PC-3 (cell line): Measurements from ENCODE around the gene ELAC2. TPM values are rescaled to one million over a fixed set of nuclear protein-coding genes. Genes with fewer than 3 reads are reported as not detected.

Experiments used
- ATAC-seq: fragments of 200-7000 bp; cut with Tn5 transposase; 2 replicates; pipeline ENCODE4 v1.9.1; 2020; ENCODE audit warnings: mild to moderate bottlenecking, moderate library complexity
- BruUV-seq: library from RNA; stranded (reverse); fragments of 400-500 nt; replicated peaks from 2 replicates; lab custom pipeline; 2021; lab: Mats Ljungman, UMichigan
- CTCF ChIA-PET: fragments of 300-600 bp; sonication (Branson Sonifier 250); formaldehyde crosslinking; loops from one replicate; lab custom pipeline; 2022; ENCODE audit warnings: antibody characterized with exemption; lab: Charles Lee
- POLR2A ChIA-PET: fragments of 300-600 bp; sonication (Branson Sonifier 250); formaldehyde crosslinking; loops from one replicate; lab custom pipeline; 2022; ENCODE audit warnings: antibody characterized with exemption; ENCODE audit not compliant: unreplicated experiment; lab: Charles Lee
- DNase-seq: peaks from one replicate; pipeline ENCODE4 v3.0.0-alpha.2; 2015
- H2AFZ ChIP-seq: fragments of 300-600 bp; sonication (generic); 2 replicates; pipeline ENCODE4 v1.6.0; 2016; ENCODE audit warnings: antibody characterized with exemption, low read length
- H3F3A ChIP-seq: fragments of 300-600 bp; sonication (generic); one replicate; pipeline ENCODE4 v1.6.0; 2017; ENCODE audit warnings: antibody characterized with exemption, low read length, control low read depth, mild to moderate bottlenecking; ENCODE audit not compliant: unreplicated experiment
- H3K27ac ChIP-seq: fragments of 300-600 bp; sonication (generic); 2 replicates; pipeline ENCODE4 v1.5.1; 2016; ENCODE audit warnings: mild to moderate bottlenecking, low read length
- H3K27me3 ChIP-seq: fragments of 300-600 bp; sonication (generic); 2 replicates; pipeline ENCODE4 v1.6.1; 2016; ENCODE audit warnings: low read length, mixed read lengths
- H3K36me3 ChIP-seq: fragments of 300-600 bp; sonication (generic); 2 replicates; pipeline ENCODE4 v1.6.1; 2016; ENCODE audit warnings: low read depth, mixed run types, low read length, mixed read lengths
- H3K4me1 ChIP-seq: fragments of 300-600 bp; sonication (generic); 2 replicates; pipeline ENCODE4 v1.5.1; 2016; ENCODE audit warnings: low read length; ENCODE audit not compliant: insufficient read depth
- H3K4me2 ChIP-seq: fragments of 300-600 bp; sonication (generic); 2 replicates; pipeline ENCODE4 v1.6.0; 2016; ENCODE audit warnings: low read length
- H3K4me3 ChIP-seq: fragments of 300-600 bp; sonication (generic); 2 replicates; pipeline ENCODE4 v1.5.1; 2016; ENCODE audit warnings: mild to moderate bottlenecking, low read length, mixed read lengths
- H3K79me2 ChIP-seq: fragments of 300-600 bp; sonication (generic); 2 replicates; pipeline ENCODE4 v1.6.1; 2017; ENCODE audit warnings: low read length, mixed read lengths
- H3K9ac ChIP-seq: fragments of 300-600 bp; sonication (generic); 2 replicates; pipeline ENCODE4 v1.6.0; 2016; ENCODE audit warnings: mild to moderate bottlenecking, low read length
- H3K9me2 ChIP-seq: fragments of 300-600 bp; sonication (generic); replicated peaks from 2 replicates; pipeline ENCODE4 v1.6.1; 2016; ENCODE audit warnings: mixed run types, low read length, mixed read lengths
- H3K9me3 ChIP-seq: fragments of 300-600 bp; sonication (generic); 2 replicates; pipeline ENCODE4 v1.6.1; 2016; ENCODE audit warnings: low read length, mixed read lengths
- H4K20me1 ChIP-seq: fragments of 300-600 bp; sonication (generic); 2 replicates; pipeline ENCODE4 v1.6.1; 2016; ENCODE audit warnings: low read length, mixed read lengths
- CTCF ChIP-seq: fragments of 300-600 bp; sonication (generic); conservative IDR thresholded peaks from 2 replicates; pipeline ENCODE4 v1.5.1; 2017; ENCODE audit warnings: antibody characterized with exemption, low read depth, mild to moderate bottlenecking, low read length
- EZH2 ChIP-seq: fragments of 300-600 bp; sonication (generic); IDR thresholded peaks from one replicate; pipeline ENCODE4 v1.6.1; 2017; ENCODE audit warnings: antibody characterized with exemption, mild to moderate bottlenecking, low read length; ENCODE audit not compliant: unreplicated experiment
- EZH2phosphoT487 ChIP-seq: fragments of 300-600 bp; sonication (generic); IDR thresholded peaks from 2 replicates; pipeline ENCODE4 v1.6.1; 2018; ENCODE audit warnings: mild to moderate bottlenecking, antibody characterized with exemption, low read length, borderline replicate concordance
- intact Hi-C: fragments of 100-400 bp; cut with micrococcal nuclease; formaldehyde crosslinking; loops from 2 replicates; pipeline ENCODE4 v1.9.0; 2023
- total RNA-seq: library from RNA; depleted of rRNA; stranded (reverse); fragments of >200 nt; gene quantifications from 2 replicates; pipeline ENCODE4 v1.2.3, GENCODE V29; 2014

Gene ELAC2
- total RNA-seq, 1 experiment from 2014 or later: 270 TPM

GRCh38 chr17:13038931-13039665, 21.3 kb upstream of the ELAC2 start:
- Histone ChIP-seq H3K27me3 (peaks cover 48% of the 10 kb centered on the region), H3K36me3 (no peaks in the 10 kb centered on the region), H3K4me1 (no peaks in the 10 kb centered on the region), H3K4me3 (no peak overlapping the region), H3K9ac (no peak overlapping the region), H2AFZ (no peak overlapping the region), H3F3A (no peaks in the 10 kb centered on the region), H3K4me2 (no peak overlapping the region), H3K79me2 (no peaks in the 10 kb centered on the region), H4K20me1 (no peaks in the 10 kb centered on the region), H3K9me2 (no peaks in the 10 kb centered on the region), H3K9me3 (no peaks in the 10 kb centered on the region), H3K27ac (no peak overlapping the region)
- CTCF ChIA-PET: no interaction called here
- no peak for DNase-seq
- no peak for ATAC-seq
- no TSS peak for BruUV-seq
- TF ChIP-seq EZH2phosphoT487: no peak
- intact Hi-C loops: no loop called here
- POLR2A ChIA-PET: no interaction called here

GRCh38 chr17:13036751-13037150, 18.9 kb upstream of the ELAC2 start:
- H3K4me2 ChIP-seq: no peak overlapping the region
- H3K4me1 ChIP-seq: no peaks in the 10 kb centered on the region
- H3F3A ChIP-seq: no peaks in the 10 kb centered on the region
- POLR2A ChIA-PET: no interaction called here
- intact Hi-C loops: no loop called here
- H3K27me3 ChIP-seq: peaks cover 28% of the 10 kb centered on the region
- ATAC-seq (no peak), DNase-seq (no peak)
- H3K79me2 ChIP-seq: no peaks in the 10 kb centered on the region
- H3K9me2 ChIP-seq: no peaks in the 10 kb centered on the region
- no peaks in the 10 kb centered on the region for H4K20me1 ChIP-seq
- CTCF ChIA-PET: no interaction called here
- H3K36me3 ChIP-seq: no peaks in the 10 kb centered on the region
- BruUV-seq: no TSS peak
- H2AFZ ChIP-seq: no peak overlapping the region
- no peak overlapping the region for H3K4me3 ChIP-seq
- H3K9ac ChIP-seq: no peak overlapping the region
- no peak overlapping the region for H3K27ac ChIP-seq
- H3K9me3 ChIP-seq: no peaks in the 10 kb centered on the region
- TF ChIP-seq EZH2 (no peak), CTCF (no peak), EZH2phosphoT487 (no peak)

- ATAC-seq (no peak), DNase-seq (no peak)
- Histone ChIP-seq H3K4me1 (no peaks in the 10 kb centered on the region), H3K9me3 (no peaks in the 10 kb centered on the region), H3K27me3 (peaks cover 15% of the 10 kb centered on the region), H2AFZ (no peak overlapping the region), H3K27ac (no peak overlapping the region), H3K9me2 (no peaks in the 10 kb centered on the region), H3K4me2 (no peak overlapping the region), H3K79me2 (no peaks in the 10 kb centered on the region), H3F3A (no peaks in the 10 kb centered on the region), H3K4me3 (no peak overlapping the region), H4K20me1 (no peaks in the 10 kb centered on the region), H3K36me3 (no peaks in the 10 kb centered on the region), H3K9ac (no peak overlapping the region)
- POLR2A ChIA-PET: no interaction called here
- intact Hi-C loops: no loop called here
- CTCF ChIA-PET: no interaction called here
- BruUV-seq: no TSS peak
- no peak for TF ChIP-seq CTCF
- TF ChIP-seq EZH2phosphoT487: no peak
- no peak for TF ChIP-seq EZH2
Measured at GRCh38 chr17:13035420-13035819, 17.6 kb upstream of the ELAC2 start.
